K562 (cell line): ENCODE data around the gene ZCCHC14. TPM values are rescaled to one million over a fixed set of nuclear protein-coding genes. Genes with fewer than 3 reads are reported as not detected.
"Not testable (repeated sequence)": the region's sequence is repeated elsewhere in the genome, so short reads cannot be mapped to it uniquely, and the experiment has no call there.

Experiments used
- ATAC-seq: fragments of 200-7000 bp; cut with Tn5 transposase; 3 replicates; pipeline ENCODE4 v1.9.1; 2020; ENCODE audit warnings: moderate library complexity
- BruUV-seq: library from RNA; stranded (reverse); fragments of 400-500 nt; replicated peaks from 2 replicates; lab custom pipeline; 2021; lab: Mats Ljungman, UMichigan
- CTCF ChIA-PET: fragments of 300-600 bp; formaldehyde crosslinking; extraction: SDS; loops from one replicate; lab custom pipeline; 2021; ENCODE audit warnings: low intra/inter-chr PET ratio; lab: Yijun Ruan, JAX
- POLR2A ChIA-PET: fragments of 300-600, 350-650 bp; sonication (Branson Sonifier 250); formaldehyde crosslinking; extraction: SDS; loops from one replicate; lab custom pipeline; 2021; ENCODE audit warnings: antibody characterized with exemption, inconsistent platforms; lab: Yijun Ruan, JAX
- DNase-seq, 4 experiments: peaks; one replicate each; pipeline versions ENCODE4 v3.0.0 to v3.0.0-alpha.2; 2011 to 2018; ENCODE audit warnings: low spot score in 3 of 4, mixed read lengths in 3 of 4; ENCODE audit errors: extremely low read depth in 1 of 4
- FAIRE-seq: peaks from 2 replicates; lab custom pipeline; 2011; peaks lifted over from hg19 to GRCh38; lab: Jason Lieb, UNC
- H2AFZ ChIP-seq: 2 replicates; pipeline ENCODE4 v1.6.0; 2011; ENCODE audit warnings: low read depth, low read length, control low read depth, inconsistent platforms
- H3K27ac ChIP-seq: fragments of 200-600 bp; 3 replicates; pipeline ENCODE4 v1.8.0; 2011; ENCODE audit warnings: low read depth, mild to moderate bottlenecking, control low read depth, inconsistent platforms, low read length, moderate library complexity, mixed read lengths; ENCODE audit errors: extremely low read depth
- H3K27me3 ChIP-seq, 2 experiments: fragments of 300-600 bp in 1 of 2; 2 replicates in 1 of 2; 3 replicates in 1 of 2; pipeline versions ENCODE4 v1.6.0 to v1.8.0; 2011; ENCODE audit warnings: inconsistent platforms in 2 of 2, low read length in 2 of 2, mild to moderate bottlenecking in 1 of 2, mixed read lengths in 1 of 2, moderate library complexity in 1 of 2; ENCODE audit not compliant: control insufficient read depth in 2 of 2, insufficient read depth in 2 of 2
- H3K36me3 ChIP-seq: fragments of 300-600 bp; 3 replicates; pipeline ENCODE4 v1.8.0; 2011; ENCODE audit warnings: mild to moderate bottlenecking, low read length, inconsistent platforms; ENCODE audit not compliant: control insufficient read depth, insufficient read depth
- H3K4me1 ChIP-seq, 2 experiments: fragments of 200-600 bp in 1 of 2; replicated peaks in 1 of 2; 2 replicates in 1 of 2; 3 replicates in 1 of 2; pipeline versions ENCODE4 v1.5.1 to v1.8.0; 2011; ENCODE audit warnings: inconsistent platforms in 2 of 2, low read length in 2 of 2, mild to moderate bottlenecking in 1 of 2, mixed read lengths in 1 of 2, moderate library complexity in 1 of 2; ENCODE audit not compliant: control insufficient read depth in 2 of 2, insufficient read depth in 2 of 2
- H3K4me2 ChIP-seq: 2 replicates; pipeline ENCODE4 v1.6.1; 2011; ENCODE audit warnings: low read length, control low read depth, inconsistent platforms, mixed read lengths; ENCODE audit not compliant: insufficient read depth
- H3K4me3 ChIP-seq: fragments of 200-600 bp; sonication (generic), shearing (Covaris generic); 2 replicates; pipeline ENCODE4 v1.5.1; 2016; ENCODE audit warnings: control low read depth, inconsistent platforms
- H3K79me2 ChIP-seq: fragments of 200-600 bp; 3 replicates; pipeline ENCODE4 v1.8.0; 2011; ENCODE audit warnings: low read length, inconsistent platforms; ENCODE audit not compliant: control insufficient read depth, insufficient read depth
- H3K9ac ChIP-seq, 2 experiments: 2 replicates each; pipeline versions ENCODE4 v1.6.0 to v1.6.1; 2011; ENCODE audit warnings: low read depth in 2 of 2, low read length in 2 of 2, control low read depth in 1 of 2, inconsistent platforms in 1 of 2, mild to moderate bottlenecking in 1 of 2, mixed read lengths in 1 of 2; ENCODE audit not compliant: insufficient read depth in 1 of 2
- H3K9me1 ChIP-seq: one replicate; pipeline ENCODE4 v1.6.0; 2011; ENCODE audit warnings: inconsistent platforms, mild to moderate bottlenecking, low read length, moderate library complexity; ENCODE audit not compliant: control insufficient read depth, insufficient read depth
- H3K9me3 ChIP-seq: replicated peaks from 2 replicates; pipeline ENCODE4 v1.5.1; 2011; ENCODE audit warnings: low read depth, low read length, inconsistent platforms; ENCODE audit not compliant: control insufficient read depth, insufficient read depth
- H4K20me1 ChIP-seq: replicated peaks from 2 replicates; pipeline ENCODE4 v1.6.1; 2011; ENCODE audit warnings: low read length, inconsistent platforms, mixed read lengths; ENCODE audit not compliant: control insufficient read depth, insufficient read depth
- MAX ChIP-seq: sonication (generic); formaldehyde crosslinking; IDR thresholded peaks from 2 replicates; pipeline ENCODE4 v1.9.0; 2022; ENCODE audit warnings: mild to moderate bottlenecking, missing genetic modification reagents
- RBM25 ChIP-seq: fragments of 200-400 bp; formaldehyde crosslinking; IDR thresholded peaks from 2 replicates; pipeline ENCODE4 v1.6.1; 2018; ENCODE audit warnings: low read length, low read depth, moderate library complexity; ENCODE audit not compliant: severe bottlenecking
- TAF15 ChIP-seq: fragments of 200-400 bp; formaldehyde crosslinking; IDR thresholded peaks from 2 replicates; pipeline ENCODE4 v1.6.1; 2017; ENCODE audit warnings: mild to moderate bottlenecking, low read depth, low read length, moderate library complexity
- WGBS: fragments of 100-300 bp; shearing (Covaris generic); methylation state at CpG from one replicate; pipeline ENCODE4 v1.1.6; 2016; ENCODE audit warnings: low coverage, mixed read lengths; ENCODE audit not compliant: insufficient coverage; ENCODE audit errors: missing lambda C conversion rate; 5-methylcytosine and 5-hydroxymethylcytosine counted together
- in situ Hi-C: fragments of 300-500 bp; cut with MboI; formaldehyde crosslinking; loops from 4 replicates; pipeline ENCODE4 v1.15.0; 2018; ENCODE audit warnings: inconsistent platforms, mixed read lengths
- intact Hi-C: fragments of 100-400 bp; cut with micrococcal nuclease; formaldehyde crosslinking; loops from 2 replicates; pipeline ENCODE4 v1.14.2; 2022
- polyA plus RNA-seq, 8 experiments: library from polyadenylated mRNA; depleted of rRNA in 4 of 8; stranded (reverse) in 5 of 8; unstranded in 3 of 8; fragments of >200 nt; fragmentation: Nextera tagmentation in 2 of 8; fragmentation: Illumina TruSeq in 1 of 8; extraction: Ambion mirVana in 2 of 8; extraction: Trizol in 1 of 8; gene quantifications; 2 replicates each; pipeline versions ENCODE4 v1.2.1 to v1.2.3, GENCODE V29; 2011 to 2014; ENCODE audit warnings: inconsistent platforms in 1 of 8, missing spikeins in 1 of 8
- total RNA-seq, 7 experiments: library from RNA; depleted of rRNA in 6 of 7; stranded (reverse); fragments of >200 nt in 6 of 7; fragmentation: Illumina TruSeq in 2 of 7; extraction: Trizol in 2 of 7; gene quantifications; 2 replicates each; pipeline versions ENCODE4 v1.2.1 to v1.2.3, GENCODE V29; 2011 to 2021; ENCODE audit warnings: low replicate concordance in 1 of 7

Gene ZCCHC14
- total and polyA plus RNA-seq, 9 of the 15 experiments (the other 6 are each of a cell fraction or from before 2014, with no cell fraction given) = 1.5 to 12.4 (median 2.9) TPM

GRCh38 chr16:87505834-87506233 is 13.0 kb upstream of the ZCCHC14 start:
- Histone ChIP-seq H3K4me2 (no peak overlapping the region), H3K27me3 (peaks cover 19 to 47% of the 10 kb centered on the region in 2 experiments), H3K79me2 (no peaks in the 10 kb centered on the region), H2AFZ (no peak overlapping the region), H3K36me3 (no peaks in the 10 kb centered on the region; the same call in 2 of the 3 replicates), H3K4me1 (no peaks in the 10 kb centered on the region), H3K4me3 (no peak overlapping the region), H3K9ac (no peak overlapping the region), H3K27ac (no peak overlapping the region), H4K20me1 (peaks cover 2% of the 10 kb centered on the region; the same call in 1 of the 2 replicates), H3K9me3 (peaks cover 6% of the 10 kb centered on the region; the same call in 1 of the 2 replicates), H3K9me1 (no peaks in the 10 kb centered on the region)
- BruUV-seq = no TSS peak
- WGBS = 13% methylated on average over 2 of the region's 2 CpGs
- CTCF ChIA-PET = no interaction called here
- TF ChIP-seq TAF15 (no peak), RBM25 (peak; percentile 82)
- POLR2A ChIA-PET = no interaction called here
- in situ Hi-C loops (no loop called here), intact Hi-C loops (no loop called here)
- DNase-seq (no peak), FAIRE-seq (no peak), ATAC-seq (no peak)

GRCh38 chr16:87503232-87503937 is 10.6 kb upstream of the ZCCHC14 start:
- H3K9me1 ChIP-seq = not testable (repeated sequence)
- peak; percentile 36 for TF ChIP-seq RBM25
- TF ChIP-seq MAX = peak; percentile 4; the same call in 1 of the 2 replicates
- TF ChIP-seq, all 486 proteins: peak for 2; not testable (repeated sequence) for 484
- peaks cover 24 to 49% of the 10 kb centered on the region in 2 experiments for H3K27me3 ChIP-seq
- POLR2A ChIA-PET, ATAC-seq, H4K20me1 ChIP-seq, H3K4me3 ChIP-seq, FAIRE-seq, H3K4me1 ChIP-seq, intact Hi-C loops, H3K4me2 ChIP-seq, H3K36me3 ChIP-seq, DNase-seq, in situ Hi-C loops, BruUV-seq, H3K9me3 ChIP-seq, CTCF ChIA-PET, H2AFZ ChIP-seq, H3K27ac ChIP-seq, H3K79me2 ChIP-seq: not testable (repeated sequence)
- 10% methylated on average over 18 of the region's 18 CpGs for WGBS
- H3K9ac ChIP-seq = peak overlapping the region in 1 of 2 experiments; percentile 56; a peak in 1 of 4 replicates
